H1 (cell line): Measurements from ENCODE around the gene HIGD1B. TPM values are rescaled to one million over a fixed set of nuclear protein-coding genes. Genes with fewer than 3 reads are reported as not detected.

Source experiments
- CEBPB ChIP-seq: IDR thresholded peaks from 2 replicates; pipeline ENCODE4 v1.6.1; 2012; ENCODE audit warnings: low read depth, low read length
- CTBP2 ChIP-seq: IDR thresholded peaks from 2 replicates; pipeline ENCODE4 v1.7.0; 2011; ENCODE audit warnings: borderline replicate concordance, mild to moderate bottlenecking, moderate library complexity, mixed read lengths, low read length; ENCODE audit not compliant: insufficient read depth, insufficient read length
- EZH2 ChIP-seq: fragments of 200-600 bp; sonication (generic); IDR thresholded peaks from 2 replicates; pipeline ENCODE4 v1.7.1; 2012; ENCODE audit warnings: low read depth, mild to moderate bottlenecking, moderate library complexity, low read length, inconsistent platforms; ENCODE audit not compliant: severe bottlenecking
- POLR2AphosphoS5 ChIP-seq: IDR thresholded peaks from 2 replicates; pipeline ENCODE4 v1.6.1; 2011; ENCODE audit warnings: low read depth, low read length
- polyA plus RNA-seq, 7 experiments: library from polyadenylated mRNA; depleted of rRNA in 3 of 7; stranded (reverse) in 5 of 7; unstranded in 2 of 7; fragments of >200 nt in 5 of 7; fragments of 200-250 nt in 2 of 7; gene quantifications; 1 replicate in 5 of 7; 2 replicates in 1 of 7; 4 replicates in 1 of 7; pipeline versions ENCODE4 v1.2.1 to v1.2.3, GENCODE V29; 2011 to 2013; ENCODE audit warnings: missing spikeins in 2 of 7, mixed read lengths in 2 of 7
- total RNA-seq: library from RNA; stranded (reverse); fragmentation: NEBNext Ultra II Directional; extraction: Animal tissue kit (Norgen Biotek cat#: 25700); gene quantifications from 2 replicates; pipeline ENCODE4 v1.2.1, GENCODE V29; 2021
- TF ChIP-seq, protein P1 (sequence below): fragments of 300-600 bp; sonication (generic); IDR thresholded peaks from 2 replicates; pipeline ENCODE4 v1.7.1; 2012; ENCODE audit warnings: low read length, moderate library complexity, mild to moderate bottlenecking, inconsistent platforms; ENCODE audit not compliant: insufficient replicate concordance
- TF ChIP-seq, protein P2 (sequence below): IDR thresholded peaks from 2 replicates; pipeline ENCODE4 v1.6.1; 2012; ENCODE audit warnings: low read length, inconsistent platforms
- TF ChIP-seq, protein P3 (sequence below), 3 experiments: IDR thresholded peaks; 1 replicate in 2 of 3; 2 replicates in 1 of 3; pipeline versions ENCODE4 v1.5.1 to v1.6.1; 2011; ENCODE audit warnings: low read length in 3 of 3, mild to moderate bottlenecking in 3 of 3, inconsistent platforms in 2 of 3, low read depth in 1 of 3, moderate library complexity in 1 of 3; ENCODE audit not compliant: insufficient read depth in 1 of 3; ENCODE audit errors: control extremely low read depth in 1 of 3

Gene HIGD1B
- total and polyA plus RNA-seq, 2 of the 8 experiments (the other 6 are each of a cell fraction or from before 2014, with no cell fraction given), result not detected

DNA sequence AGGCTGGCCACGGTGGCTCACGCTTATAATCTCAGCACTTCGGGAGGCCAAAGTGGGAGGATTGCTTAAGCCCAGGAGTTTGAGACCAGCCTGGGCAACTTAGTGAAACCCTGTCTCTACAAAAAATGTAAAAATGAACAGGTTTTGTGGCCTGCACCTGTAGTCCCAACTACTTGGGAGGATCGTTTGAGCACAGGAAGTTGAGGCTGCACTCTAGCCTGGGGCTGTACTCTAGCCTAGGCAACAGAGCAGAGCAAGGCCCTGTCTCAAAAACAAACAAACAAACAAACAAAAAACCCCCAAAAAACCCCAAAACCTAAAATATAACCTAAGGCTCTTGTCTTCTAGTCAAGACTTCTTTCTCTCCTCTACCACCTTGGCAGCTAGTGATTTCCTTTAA is 7.4 kb upstream of the HIGD1B start (continued):
- TF ChIP-seq, protein P1, sequence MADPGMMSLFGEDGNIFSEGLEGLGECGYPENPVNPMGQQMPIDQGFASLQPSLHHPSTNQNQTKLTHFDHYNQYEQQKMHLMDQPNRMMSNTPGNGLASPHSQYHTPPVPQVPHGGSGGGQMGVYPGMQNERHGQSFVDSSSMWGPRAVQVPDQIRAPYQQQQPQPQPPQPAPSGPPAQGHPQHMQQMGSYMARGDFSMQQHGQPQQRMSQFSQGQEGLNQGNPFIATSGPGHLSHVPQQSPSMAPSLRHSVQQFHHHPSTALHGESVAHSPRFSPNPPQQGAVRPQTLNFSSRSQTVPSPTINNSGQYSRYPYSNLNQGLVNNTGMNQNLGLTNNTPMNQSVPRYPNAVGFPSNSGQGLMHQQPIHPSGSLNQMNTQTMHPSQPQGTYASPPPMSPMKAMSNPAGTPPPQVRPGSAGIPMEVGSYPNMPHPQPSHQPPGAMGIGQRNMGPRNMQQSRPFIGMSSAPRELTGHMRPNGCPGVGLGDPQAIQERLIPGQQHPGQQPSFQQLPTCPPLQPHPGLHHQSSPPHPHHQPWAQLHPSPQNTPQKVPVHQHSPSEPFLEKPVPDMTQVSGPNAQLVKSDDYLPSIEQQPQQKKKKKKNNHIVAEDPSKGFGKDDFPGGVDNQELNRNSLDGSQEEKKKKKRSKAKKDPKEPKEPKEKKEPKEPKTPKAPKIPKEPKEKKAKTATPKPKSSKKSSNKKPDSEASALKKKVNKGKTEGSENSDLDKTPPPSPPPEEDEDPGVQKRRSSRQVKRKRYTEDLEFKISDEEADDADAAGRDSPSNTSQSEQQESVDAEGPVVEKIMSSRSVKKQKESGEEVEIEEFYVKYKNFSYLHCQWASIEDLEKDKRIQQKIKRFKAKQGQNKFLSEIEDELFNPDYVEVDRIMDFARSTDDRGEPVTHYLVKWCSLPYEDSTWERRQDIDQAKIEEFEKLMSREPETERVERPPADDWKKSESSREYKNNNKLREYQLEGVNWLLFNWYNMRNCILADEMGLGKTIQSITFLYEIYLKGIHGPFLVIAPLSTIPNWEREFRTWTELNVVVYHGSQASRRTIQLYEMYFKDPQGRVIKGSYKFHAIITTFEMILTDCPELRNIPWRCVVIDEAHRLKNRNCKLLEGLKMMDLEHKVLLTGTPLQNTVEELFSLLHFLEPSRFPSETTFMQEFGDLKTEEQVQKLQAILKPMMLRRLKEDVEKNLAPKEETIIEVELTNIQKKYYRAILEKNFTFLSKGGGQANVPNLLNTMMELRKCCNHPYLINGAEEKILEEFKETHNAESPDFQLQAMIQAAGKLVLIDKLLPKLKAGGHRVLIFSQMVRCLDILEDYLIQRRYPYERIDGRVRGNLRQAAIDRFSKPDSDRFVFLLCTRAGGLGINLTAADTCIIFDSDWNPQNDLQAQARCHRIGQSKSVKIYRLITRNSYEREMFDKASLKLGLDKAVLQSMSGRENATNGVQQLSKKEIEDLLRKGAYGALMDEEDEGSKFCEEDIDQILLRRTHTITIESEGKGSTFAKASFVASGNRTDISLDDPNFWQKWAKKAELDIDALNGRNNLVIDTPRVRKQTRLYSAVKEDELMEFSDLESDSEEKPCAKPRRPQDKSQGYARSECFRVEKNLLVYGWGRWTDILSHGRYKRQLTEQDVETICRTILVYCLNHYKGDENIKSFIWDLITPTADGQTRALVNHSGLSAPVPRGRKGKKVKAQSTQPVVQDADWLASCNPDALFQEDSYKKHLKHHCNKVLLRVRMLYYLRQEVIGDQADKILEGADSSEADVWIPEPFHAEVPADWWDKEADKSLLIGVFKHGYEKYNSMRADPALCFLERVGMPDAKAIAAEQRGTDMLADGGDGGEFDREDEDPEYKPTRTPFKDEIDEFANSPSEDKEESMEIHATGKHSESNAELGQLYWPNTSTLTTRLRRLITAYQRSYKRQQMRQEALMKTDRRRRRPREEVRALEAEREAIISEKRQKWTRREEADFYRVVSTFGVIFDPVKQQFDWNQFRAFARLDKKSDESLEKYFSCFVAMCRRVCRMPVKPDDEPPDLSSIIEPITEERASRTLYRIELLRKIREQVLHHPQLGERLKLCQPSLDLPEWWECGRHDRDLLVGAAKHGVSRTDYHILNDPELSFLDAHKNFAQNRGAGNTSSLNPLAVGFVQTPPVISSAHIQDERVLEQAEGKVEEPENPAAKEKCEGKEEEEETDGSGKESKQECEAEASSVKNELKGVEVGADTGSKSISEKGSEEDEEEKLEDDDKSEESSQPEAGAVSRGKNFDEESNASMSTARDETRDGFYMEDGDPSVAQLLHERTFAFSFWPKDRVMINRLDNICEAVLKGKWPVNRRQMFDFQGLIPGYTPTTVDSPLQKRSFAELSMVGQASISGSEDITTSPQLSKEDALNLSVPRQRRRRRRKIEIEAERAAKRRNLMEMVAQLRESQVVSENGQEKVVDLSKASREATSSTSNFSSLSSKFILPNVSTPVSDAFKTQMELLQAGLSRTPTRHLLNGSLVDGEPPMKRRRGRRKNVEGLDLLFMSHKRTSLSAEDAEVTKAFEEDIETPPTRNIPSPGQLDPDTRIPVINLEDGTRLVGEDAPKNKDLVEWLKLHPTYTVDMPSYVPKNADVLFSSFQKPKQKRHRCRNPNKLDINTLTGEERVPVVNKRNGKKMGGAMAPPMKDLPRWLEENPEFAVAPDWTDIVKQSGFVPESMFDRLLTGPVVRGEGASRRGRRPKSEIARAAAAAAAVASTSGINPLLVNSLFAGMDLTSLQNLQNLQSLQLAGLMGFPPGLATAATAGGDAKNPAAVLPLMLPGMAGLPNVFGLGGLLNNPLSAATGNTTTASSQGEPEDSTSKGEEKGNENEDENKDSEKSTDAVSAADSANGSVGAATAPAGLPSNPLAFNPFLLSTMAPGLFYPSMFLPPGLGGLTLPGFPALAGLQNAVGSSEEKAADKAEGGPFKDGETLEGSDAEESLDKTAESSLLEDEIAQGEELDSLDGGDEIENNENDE, result no peak
- TF ChIP-seq, protein P2, sequence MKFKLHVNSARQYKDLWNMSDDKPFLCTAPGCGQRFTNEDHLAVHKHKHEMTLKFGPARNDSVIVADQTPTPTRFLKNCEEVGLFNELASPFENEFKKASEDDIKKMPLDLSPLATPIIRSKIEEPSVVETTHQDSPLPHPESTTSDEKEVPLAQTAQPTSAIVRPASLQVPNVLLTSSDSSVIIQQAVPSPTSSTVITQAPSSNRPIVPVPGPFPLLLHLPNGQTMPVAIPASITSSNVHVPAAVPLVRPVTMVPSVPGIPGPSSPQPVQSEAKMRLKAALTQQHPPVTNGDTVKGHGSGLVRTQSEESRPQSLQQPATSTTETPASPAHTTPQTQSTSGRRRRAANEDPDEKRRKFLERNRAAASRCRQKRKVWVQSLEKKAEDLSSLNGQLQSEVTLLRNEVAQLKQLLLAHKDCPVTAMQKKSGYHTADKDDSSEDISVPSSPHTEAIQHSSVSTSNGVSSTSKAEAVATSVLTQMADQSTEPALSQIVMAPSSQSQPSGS, result no peak
- TF ChIP-seq CEBPB (no peak), POLR2AphosphoS5 (no peak), CTBP2 (no peak), EZH2 (no peak)
- TF ChIP-seq, protein P3, sequence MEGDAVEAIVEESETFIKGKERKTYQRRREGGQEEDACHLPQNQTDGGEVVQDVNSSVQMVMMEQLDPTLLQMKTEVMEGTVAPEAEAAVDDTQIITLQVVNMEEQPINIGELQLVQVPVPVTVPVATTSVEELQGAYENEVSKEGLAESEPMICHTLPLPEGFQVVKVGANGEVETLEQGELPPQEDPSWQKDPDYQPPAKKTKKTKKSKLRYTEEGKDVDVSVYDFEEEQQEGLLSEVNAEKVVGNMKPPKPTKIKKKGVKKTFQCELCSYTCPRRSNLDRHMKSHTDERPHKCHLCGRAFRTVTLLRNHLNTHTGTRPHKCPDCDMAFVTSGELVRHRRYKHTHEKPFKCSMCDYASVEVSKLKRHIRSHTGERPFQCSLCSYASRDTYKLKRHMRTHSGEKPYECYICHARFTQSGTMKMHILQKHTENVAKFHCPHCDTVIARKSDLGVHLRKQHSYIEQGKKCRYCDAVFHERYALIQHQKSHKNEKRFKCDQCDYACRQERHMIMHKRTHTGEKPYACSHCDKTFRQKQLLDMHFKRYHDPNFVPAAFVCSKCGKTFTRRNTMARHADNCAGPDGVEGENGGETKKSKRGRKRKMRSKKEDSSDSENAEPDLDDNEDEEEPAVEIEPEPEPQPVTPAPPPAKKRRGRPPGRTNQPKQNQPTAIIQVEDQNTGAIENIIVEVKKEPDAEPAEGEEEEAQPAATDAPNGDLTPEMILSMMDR (IDR thresholded peaks at IDR 0.05; ENCODE audit: control extremely low read depth in 1 of 3, insufficient read depth in 1 of 3, low read depth in 1 of 3, low read length in 3 of 3), result no peak
